IPS-18c (cell line): ENCODE measurements around the gene ZMYM4.
"Not testable (repeated sequence)": the region's sequence is repeated elsewhere in the genome, so short reads cannot be mapped to it uniquely, and the experiment has no call there.

ENCODE experiments used
- H3K4me3 ChIP-seq: 2 replicates; pipeline ENCODE4 v1.7.0; 2013; ENCODE audit warnings: low read depth, mild to moderate bottlenecking, low read length, moderate library complexity; ENCODE audit not compliant: insufficient read depth
- H3K9me3 ChIP-seq: one replicate; pipeline ENCODE4 v1.6.1; 2013; ENCODE audit warnings: mild to moderate bottlenecking, low read length, moderate library complexity; ENCODE audit not compliant: control insufficient read depth, insufficient read depth

Gene ZMYM4

DNA sequence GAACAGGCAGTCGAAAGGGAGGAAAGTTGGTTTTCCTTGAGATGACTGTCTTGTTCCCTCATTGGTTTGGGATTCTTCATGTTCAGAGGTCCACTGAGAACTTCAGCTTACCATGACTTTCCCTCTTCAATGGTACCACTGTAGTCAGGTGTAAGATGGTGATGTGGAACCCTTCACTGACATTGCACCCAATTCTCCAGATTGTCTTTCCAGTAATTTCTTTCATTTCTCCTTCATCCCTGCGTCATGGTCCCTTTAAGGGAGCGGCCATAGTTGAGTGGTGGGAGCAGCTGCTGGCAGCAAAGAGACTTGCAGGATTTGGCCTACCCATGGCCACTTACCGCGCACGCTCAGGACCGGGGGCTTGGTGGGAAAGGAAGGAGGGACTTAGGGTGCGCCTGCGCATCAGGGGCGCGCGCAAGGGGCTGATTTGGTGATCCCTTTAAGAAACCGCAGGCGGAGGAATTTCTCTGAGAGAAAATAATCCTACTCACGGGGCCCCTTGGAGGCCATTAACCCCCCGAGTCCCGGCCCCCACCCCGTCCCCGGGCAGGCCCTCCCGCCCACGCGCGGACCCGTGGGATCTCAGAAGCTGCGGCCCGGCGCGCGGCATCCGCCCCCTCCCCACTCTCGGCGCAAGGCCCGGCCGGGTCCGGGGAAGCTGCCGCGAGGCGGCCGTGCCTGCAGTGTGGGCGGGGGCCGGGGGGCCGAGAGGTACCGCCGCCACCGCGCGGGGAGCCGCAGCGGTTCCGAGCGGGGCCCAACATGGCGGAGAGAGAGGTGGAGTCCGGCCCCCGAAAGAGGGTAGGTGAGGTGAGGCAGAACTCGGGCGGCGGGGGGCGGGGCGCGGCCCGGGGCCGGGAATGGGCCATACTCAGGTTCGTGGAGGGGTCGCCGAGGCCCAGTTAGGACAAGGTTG is at the start of gene ZMYM4:
TSS of gene ZMYM4 (plus strand) at position 428 of the 919 bp plus-strand sequence. CDS start at position 766, 338 bp downstream.
- Histone ChIP-seq H3K4me3 (peak within 1 kb of the TSS; percentile 75), H3K9me3 (no peaks in the 10 kb centered on the region)

DNA sequence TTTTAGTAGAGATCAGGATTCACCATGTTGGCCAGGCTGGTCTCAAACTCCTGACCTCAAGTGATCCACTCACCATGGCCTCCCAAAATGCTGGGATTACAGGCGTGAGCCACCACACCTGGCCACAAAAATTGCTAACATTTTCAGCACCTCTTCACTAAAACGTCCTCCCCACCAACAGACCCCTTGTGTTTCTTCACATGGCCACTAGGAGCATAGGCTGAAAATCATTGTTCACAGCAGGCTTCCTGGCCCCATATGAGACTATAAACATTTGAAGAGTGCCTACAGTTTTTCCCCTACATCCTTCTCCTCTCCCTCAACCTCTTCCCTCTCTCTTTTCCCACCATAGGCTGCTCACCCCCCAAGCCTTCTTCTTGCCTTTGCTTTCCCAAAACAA is 47.5 kb upstream of the ZMYM4 start:
- Histone ChIP-seq H3K4me3 (no peak overlapping the region), H3K9me3 (no peaks in the 10 kb centered on the region)

DNA sequence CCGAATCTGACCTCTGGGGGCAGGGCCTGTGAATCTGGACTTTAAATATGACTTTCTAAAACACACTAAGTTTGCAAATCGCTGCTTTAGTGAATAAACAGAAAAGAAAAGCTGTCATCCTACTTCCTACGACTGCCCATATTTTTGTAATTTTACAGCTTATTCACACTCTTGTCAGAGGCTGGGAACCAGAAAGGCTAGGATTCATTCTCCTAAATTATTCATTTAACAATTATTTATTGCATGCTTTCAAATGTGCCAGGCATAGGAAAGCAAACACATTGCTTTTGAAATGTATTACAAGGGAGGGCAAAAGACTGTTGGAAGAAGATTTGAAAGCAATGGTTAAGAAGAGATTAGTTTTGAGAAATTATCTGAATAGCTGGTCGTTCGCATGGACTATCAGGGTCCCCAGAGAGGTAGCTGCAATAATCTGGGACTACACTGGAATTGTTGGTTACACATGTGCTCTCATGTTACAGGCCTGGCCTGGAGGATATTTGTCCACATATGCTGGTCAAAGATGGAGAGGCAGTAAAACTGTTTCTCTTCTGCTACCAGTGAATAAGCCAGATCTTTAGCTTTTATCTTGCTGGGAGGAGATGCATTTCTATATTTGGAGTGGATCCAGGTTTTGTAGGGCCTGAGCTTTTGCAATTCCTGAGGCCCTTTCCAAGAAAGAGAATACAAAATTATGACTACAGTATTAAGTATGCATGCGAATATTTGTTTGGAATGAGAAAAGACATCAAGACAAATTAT is 46.0 kb upstream of the ZMYM4 start:
- no peak overlapping the region for H3K4me3 ChIP-seq
- no peaks in the 10 kb centered on the region for H3K9me3 ChIP-seq

DNA sequence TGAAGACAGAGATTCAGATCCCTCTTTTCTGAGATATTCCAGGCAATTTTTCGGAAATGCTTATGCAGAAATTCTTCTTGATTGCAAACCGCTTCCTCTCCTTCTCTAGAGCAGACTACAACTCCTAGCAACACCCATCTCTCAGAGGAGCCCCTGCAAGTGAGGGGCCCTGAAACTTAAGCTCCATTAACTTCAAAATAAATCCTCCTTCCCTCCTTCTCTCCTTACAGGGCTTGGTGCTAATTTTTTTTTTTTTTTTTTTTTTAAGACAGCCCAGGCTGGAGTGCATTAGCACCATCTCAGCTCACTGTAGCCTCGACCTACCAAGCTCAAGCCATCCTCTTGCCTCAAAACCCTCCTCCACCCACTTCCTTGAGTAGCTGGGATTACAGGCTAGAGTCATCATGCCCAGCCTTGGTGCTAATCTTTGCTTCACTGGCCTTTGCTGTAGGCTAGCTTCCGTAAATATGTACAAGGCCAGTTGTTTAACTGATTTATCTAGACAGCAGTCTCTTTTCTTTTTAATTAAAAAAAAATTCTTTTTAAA is 45.4 kb upstream of the ZMYM4 start:
- H3K4me3 ChIP-seq: no peak overlapping the region
- H3K9me3 ChIP-seq: no peaks in the 10 kb centered on the region

DNA sequence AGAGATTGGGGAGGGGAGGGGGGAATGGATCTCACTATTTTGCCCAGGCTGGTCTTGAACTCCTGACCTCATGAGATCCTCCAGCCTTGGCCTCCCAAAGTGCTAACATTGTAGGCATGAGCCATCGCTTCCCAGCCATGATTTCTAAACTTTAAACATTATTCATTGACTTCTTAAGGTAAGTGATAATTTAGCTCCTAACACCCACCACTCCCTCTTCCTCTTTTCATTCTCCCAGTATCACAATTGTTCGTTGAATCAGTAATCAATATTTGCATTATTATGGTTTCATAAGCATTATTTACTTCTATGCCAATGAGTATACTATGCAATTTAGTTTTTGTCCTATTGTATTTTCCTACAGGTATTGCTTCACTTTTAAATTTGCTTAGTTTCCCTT is 42.0 kb upstream of the ZMYM4 start:
- Histone ChIP-seq H3K4me3 (no peak overlapping the region), H3K9me3 (no peaks in the 10 kb centered on the region)

DNA sequence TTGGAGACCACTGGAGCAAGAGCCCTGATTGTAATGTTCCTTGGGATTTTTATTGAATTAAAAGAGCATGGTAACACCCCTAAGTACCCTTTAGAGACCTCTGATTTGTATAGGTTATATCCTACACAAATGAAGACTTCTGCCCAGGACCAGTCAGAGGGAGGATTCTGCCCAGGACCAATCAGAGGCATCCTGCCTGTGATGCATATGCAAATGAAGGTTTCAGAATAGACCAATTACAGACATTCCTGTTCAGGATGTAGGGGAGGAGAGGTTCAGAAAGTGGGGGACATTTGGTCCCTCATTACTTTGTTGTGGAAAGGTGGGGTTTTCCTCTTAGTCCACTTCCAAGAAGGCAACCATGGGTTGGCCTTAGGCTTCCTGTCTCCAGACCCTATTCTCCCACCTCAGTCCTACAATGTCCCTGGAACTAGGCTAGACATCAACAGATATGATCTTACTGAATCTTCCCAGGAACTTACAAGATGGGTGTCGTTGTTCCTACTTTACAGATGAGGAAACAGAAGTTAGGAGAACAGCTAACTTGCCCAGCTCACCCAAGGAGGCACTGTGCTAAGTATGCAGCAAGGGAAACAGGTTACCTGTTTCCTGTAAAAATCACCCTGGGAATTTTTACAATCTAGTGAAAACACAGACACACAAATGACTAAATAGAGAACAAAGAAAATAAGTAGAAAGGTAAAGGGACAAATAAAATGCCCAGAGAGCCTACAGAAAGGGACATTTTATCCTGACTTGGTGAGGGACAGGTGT is 38.7 kb upstream of the ZMYM4 start:
- no peaks in the 10 kb centered on the region for H3K9me3 ChIP-seq
- no peak overlapping the region for H3K4me3 ChIP-seq

DNA sequence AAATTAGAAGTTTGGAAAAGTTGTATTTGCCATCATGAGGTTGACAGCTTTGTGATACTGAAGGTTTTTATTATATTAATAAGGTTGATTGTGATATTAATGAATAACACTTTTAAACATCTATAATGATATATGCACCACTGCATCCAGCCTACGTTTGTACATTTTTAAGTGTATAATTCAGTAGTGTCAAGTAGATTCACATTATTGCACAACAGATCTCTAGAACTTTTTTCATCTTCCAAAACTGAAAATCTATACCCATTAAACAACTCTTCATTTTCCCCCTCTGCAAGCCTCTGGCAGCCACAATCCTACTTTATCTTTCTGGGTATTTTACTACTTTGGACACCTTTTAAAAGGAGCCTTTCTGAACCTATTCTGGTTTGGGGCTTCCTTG is 37.2 kb upstream of the ZMYM4 start:
- Histone ChIP-seq H3K9me3 (no peaks in the 10 kb centered on the region), H3K4me3 (no peak overlapping the region)

DNA sequence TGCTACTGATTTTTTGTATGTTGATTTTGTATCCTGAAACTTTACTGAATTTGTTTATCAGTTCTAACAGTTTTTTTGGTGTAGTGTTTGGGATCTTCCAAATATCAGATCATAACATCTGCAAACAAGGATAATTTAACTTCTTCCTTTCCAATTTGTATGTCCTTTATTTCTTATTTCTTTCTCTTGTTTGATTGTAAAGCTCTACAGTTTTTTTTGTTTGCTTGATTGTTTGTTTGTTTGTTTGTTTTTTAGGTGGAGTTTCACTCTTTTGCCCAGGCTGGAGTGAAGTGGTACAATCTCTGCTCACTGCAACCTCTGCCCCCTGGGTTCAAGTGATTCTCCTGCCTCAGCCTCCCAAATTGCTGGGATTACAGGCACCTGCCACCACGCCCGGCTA is 31.7 kb upstream of the ZMYM4 start:
- H3K4me3 ChIP-seq, H3K9me3 ChIP-seq: not testable (repeated sequence)

DNA sequence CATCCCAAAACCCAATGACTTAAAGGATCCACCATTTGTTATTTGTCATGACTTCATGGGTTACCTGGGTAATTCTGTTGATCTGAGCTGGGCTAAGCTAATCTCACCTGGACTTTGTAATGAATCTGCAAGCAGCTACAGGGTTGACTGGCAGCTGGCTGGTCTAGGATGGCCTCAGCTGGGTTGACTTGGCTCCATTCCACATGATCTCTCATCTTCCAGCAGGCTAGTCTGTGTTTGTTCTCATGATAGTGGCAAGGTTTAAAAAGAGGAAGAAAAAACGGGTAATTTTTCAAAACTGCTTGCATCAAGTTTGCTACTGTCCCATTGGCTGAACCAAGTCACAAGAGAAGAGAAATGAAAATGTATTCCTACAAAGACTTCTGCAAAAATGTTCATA is 24.8 kb upstream of the ZMYM4 start:
- no peak overlapping the region for H3K4me3 ChIP-seq
- no peaks in the 10 kb centered on the region for H3K9me3 ChIP-seq

DNA sequence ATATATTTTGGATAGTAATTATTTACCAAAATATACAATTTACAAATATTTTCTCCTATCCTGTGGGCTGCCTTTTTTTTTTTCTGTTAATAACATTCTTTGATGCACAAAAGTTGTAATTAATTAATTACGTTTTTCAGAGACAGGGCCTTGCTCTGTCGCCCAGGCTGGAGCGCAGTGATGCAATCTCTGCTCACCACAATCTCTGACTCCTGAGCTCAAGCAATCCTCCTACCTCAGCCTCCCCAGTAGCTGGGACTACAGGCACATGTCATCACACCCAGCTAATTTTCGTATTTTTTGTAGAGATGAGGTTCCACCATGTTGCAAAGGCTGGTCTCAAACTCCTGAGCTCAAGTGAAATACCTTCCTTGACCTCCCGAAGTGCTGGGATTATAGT is 21.3 kb upstream of the ZMYM4 start:
- Histone ChIP-seq H3K4me3 (no peak overlapping the region), H3K9me3 (no peaks in the 10 kb centered on the region)

DNA sequence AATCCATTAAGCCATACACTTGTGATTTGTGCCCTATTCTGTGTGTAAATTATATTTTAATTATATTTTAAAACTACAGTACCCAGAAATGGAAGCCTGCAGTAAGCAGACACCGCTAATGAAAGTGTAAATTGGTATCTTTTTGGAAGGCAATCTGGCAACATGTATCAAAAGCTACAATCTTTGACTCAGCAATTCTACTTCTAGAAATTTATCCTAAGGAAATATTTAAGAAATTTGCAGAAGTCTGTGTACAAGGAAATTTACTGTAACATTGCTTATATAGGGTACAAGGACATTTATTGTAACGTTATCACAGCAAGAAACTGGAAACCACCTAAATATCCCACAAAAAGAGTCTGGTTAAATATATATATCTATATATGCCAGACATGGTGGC is 14.6 kb upstream of the ZMYM4 start:
- H3K4me3 ChIP-seq: no peak overlapping the region
- H3K9me3 ChIP-seq: no peaks in the 10 kb centered on the region

DNA sequence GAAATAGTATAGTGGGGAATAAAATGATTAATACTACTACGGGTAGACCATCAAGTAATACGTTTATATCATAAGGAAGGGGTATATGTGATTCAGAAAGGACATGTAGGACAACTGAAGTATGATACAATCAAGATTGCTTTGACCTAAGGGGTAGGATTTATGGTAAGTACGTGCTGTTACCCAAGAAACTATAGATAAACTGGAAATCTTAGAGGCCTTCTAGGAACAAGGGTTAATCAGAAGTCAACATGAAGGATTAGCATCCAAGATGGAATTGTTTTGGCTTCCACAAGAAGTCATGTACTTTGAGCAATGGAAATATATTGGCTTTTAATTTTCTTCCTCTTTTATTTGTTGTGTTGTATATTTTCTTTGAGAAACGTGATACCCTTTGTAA is 13.2 kb upstream of the ZMYM4 start:
- Histone ChIP-seq H3K4me3 (no peak overlapping the region), H3K9me3 (no peaks in the 10 kb centered on the region)

DNA sequence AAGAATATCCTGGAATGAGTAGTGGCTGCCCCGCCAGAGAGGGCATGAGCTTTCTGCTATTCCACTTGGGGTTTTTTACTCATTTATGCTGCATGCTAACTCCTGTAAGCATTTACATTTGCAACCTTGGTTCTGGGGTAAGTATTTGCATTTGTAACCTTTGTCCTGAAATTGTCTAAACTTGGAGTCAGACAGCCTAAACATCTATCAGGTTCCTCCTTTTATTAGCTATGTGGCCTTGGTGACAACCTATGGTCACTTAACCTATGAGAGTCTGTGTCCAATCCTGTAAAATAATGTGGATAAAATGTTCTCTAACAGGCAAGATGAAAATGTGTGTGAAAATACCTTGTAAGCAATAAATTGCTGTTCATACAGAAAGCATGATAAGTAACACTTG is 8.9 kb upstream of the ZMYM4 start:
- H3K9me3 ChIP-seq: no peaks in the 10 kb centered on the region
- no peak overlapping the region for H3K4me3 ChIP-seq

DNA sequence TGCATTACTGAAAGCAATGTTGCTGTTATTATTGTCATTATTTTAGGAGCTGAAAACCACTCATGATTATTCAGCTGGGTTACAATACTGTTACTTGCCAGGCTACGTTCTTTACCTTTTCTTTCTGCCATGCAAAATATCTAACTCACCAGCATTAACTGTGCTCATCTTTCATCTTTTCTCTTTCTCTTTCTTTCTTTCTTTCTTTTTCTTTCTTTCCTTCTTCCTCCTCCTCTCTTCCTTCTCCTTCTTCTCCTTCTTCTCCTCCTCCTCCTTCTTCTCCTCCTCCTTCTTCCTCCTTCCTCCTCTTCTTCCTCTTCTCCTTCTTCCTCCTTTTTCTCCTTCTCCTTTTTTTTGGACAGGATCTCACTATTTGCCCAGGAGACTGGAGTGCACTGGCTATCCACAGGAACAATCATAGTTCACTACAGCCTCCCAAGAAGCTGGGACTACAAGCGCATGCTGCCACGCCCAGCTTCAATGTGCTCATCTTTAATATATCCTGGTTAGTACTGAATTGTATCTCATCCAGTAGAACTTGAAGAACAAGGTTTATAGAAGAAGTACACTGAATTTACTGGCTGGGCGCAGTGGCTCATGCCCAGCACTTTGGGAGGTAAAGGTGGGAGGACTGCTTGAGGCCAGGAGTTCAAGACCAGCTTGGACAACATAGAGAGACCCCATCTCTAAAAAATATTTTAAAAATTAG is 6.9 kb upstream of the ZMYM4 start:
- H3K9me3 ChIP-seq: no peaks in the 10 kb centered on the region
- no peak overlapping the region for H3K4me3 ChIP-seq

DNA sequence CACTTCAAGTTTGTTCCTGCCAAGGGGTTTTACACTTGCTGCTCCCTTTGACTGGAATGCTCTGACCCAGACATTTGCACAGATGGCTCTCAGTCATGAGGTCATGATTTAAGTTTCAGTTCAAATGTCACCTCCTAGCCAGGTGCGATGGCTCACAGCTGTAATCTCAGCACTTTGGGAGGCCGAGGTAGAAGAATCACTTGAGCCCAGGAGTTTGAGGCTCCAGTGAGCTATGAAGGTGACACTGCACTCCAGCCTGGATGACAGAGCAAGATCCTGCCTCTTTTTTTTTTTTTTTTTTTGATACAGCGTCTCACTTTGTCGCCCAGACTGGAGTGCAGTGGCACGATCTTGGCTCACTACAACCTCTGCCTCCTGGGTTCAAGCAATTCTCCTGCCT is 4.5 kb upstream of the ZMYM4 start:
- Histone ChIP-seq H3K4me3 (no peak overlapping the region), H3K9me3 (no peaks in the 10 kb centered on the region)

DNA sequence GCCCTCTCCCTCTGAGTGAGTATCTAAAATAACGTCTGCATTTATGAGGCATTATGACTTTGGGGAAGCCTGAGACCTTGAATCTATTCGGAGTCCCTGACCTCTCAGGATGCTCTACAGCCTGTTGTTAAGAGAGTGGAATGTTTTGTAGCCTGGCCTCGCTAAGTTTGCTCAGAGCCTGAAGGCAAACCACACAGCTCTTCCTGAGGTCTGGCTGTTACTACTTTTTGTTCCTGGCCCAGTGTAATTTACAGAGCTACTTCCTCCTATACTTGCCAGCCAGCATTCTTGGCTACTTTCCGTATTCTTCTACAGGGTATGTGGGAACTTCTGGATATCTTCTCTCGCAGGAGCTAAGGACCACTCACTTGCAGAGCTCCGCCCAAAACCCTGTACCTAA is 3.6 kb upstream of the ZMYM4 start:
- Histone ChIP-seq H3K4me3 (no peak overlapping the region), H3K9me3 (no peaks in the 10 kb centered on the region)

DNA sequence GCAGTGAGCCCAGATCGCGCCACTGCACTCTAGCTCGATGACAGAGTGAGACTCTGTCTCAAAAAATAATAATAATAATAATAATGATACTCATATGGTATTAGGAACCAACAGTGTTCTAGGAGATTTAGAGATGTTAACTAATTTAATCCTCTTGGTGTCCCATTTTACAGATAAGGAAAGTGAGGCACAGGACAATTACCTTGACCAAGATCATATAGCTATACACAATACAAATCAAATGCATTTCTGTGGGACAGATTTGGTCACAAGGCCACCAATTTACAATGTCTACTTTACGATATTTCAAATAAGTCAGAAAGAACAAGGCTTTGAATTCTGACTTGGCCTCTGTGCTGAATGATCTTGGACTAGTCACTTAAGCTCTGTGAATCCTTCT is 2.2 kb upstream of the ZMYM4 start:
- no peaks in the 10 kb centered on the region for H3K9me3 ChIP-seq
- H3K4me3 ChIP-seq: no peak overlapping the region
